CD14-positive monocyte (primary cell): ENCODE data around the gene SMARCA4. TPM values are rescaled to one million over a fixed set of nuclear protein-coding genes. Genes with fewer than 3 reads are reported as not detected.

ENCODE experiments used
- DNase-seq, 3 donors: peaks; one replicate each; pipeline ENCODE4 v3.0.0-alpha.2; 2011 to 2022
- H2AFZ ChIP-seq: 2 replicates; pipeline ENCODE4 v1.6.0; 2012; ENCODE audit warnings: mild to moderate bottlenecking, low read depth, low read length, inconsistent platforms; ENCODE audit not compliant: insufficient read depth, poor library complexity, severe bottlenecking
- H3K27ac ChIP-seq, 2 donors: 1 replicate in 1 of 2; 2 replicates in 1 of 2; pipeline ENCODE4 v1.5.1; 2012 to 2013; ENCODE audit warnings: low read length in 2 of 2, control low read depth in 1 of 2, inconsistent platforms in 1 of 2, low read depth in 1 of 2, mild to moderate bottlenecking in 1 of 2
- H3K27me3 ChIP-seq, 2 donors: one replicate each; pipeline versions ENCODE4 v1.6.0 to v1.6.1; 2011 to 2013; ENCODE audit warnings: low read length in 2 of 2; ENCODE audit not compliant: control insufficient read depth in 2 of 2, insufficient read depth in 2 of 2
- H3K36me3 ChIP-seq, 2 donors: replicated peaks in 1 of 2; 1 replicate in 1 of 2; 2 replicates in 1 of 2; pipeline versions ENCODE4 v1.5.1 to v1.6.1; 2012 to 2013; ENCODE audit warnings: low read length in 2 of 2, control low read depth in 1 of 2, inconsistent platforms in 1 of 2, mild to moderate bottlenecking in 1 of 2; ENCODE audit not compliant: insufficient read depth in 2 of 2, control insufficient read depth in 1 of 2
- H3K4me1 ChIP-seq, 2 donors: 1 replicate in 1 of 2; 2 replicates in 1 of 2; pipeline versions ENCODE4 v1.5.1 to v1.6.1; 2012 to 2013; ENCODE audit warnings: low read length in 2 of 2, control low read depth in 1 of 2, inconsistent platforms in 1 of 2, mild to moderate bottlenecking in 1 of 2, moderate library complexity in 1 of 2; ENCODE audit not compliant: insufficient read depth in 2 of 2, control insufficient read depth in 1 of 2
- H3K4me2 ChIP-seq: replicated peaks from 2 replicates; pipeline ENCODE3; 2012; ENCODE audit warnings: low read length, moderate library complexity, mild to moderate bottlenecking; ENCODE audit not compliant: poor library complexity, severe bottlenecking; ENCODE audit errors: extremely low read depth
- H3K4me3 ChIP-seq, 3 experiments: fragments of 200-600 bp in 1 of 3; sonication (generic) in 1 of 3; replicated peaks in 1 of 3; 1 replicate in 2 of 3; 2 replicates in 1 of 3; pipeline ENCODE4 v1.5.1; 2011 to 2013; ENCODE audit warnings: low read length in 3 of 3, mild to moderate bottlenecking in 3 of 3, control low read depth in 2 of 3, low read depth in 2 of 3, inconsistent platforms in 1 of 3, moderate library complexity in 1 of 3
- H3K79me2 ChIP-seq: 2 replicates; pipeline ENCODE4 v1.6.0; 2012; ENCODE audit warnings: mild to moderate bottlenecking, control low read depth, inconsistent platforms, low read length, moderate library complexity; ENCODE audit not compliant: insufficient read depth
- H3K9ac ChIP-seq: 2 replicates; pipeline ENCODE4 v1.6.0; 2017; ENCODE audit warnings: low read length, mild to moderate bottlenecking; ENCODE audit not compliant: insufficient read depth, poor library complexity, severe bottlenecking
- H3K9me3 ChIP-seq, 2 donors: replicated peaks in 1 of 2; 1 replicate in 1 of 2; 2 replicates in 1 of 2; pipeline versions ENCODE4 v1.5.1 to v1.6.1; 2012 to 2013; ENCODE audit warnings: low read length in 2 of 2, control low read depth in 1 of 2; ENCODE audit not compliant: control insufficient read depth in 1 of 2, insufficient read depth in 1 of 2
- H4K20me1 ChIP-seq: 2 replicates; pipeline ENCODE4 v1.6.0; 2012; ENCODE audit warnings: mild to moderate bottlenecking, low read length, control low read depth, moderate library complexity; ENCODE audit not compliant: insufficient read depth
- H3K27ac Mint-ChIP-seq, 7 donors: one replicate each; pipeline ENCODE4 v1.8.0; 2020; ENCODE audit warnings: mild to moderate bottlenecking in 7 of 7, mixed read lengths in 7 of 7, moderate library complexity in 6 of 7, inconsistent platforms in 2 of 7
- H3K27me3 Mint-ChIP-seq, 3 donors: one replicate each; pipeline ENCODE4 v1.8.0; 2021 to 2022; ENCODE audit warnings: low read depth in 3 of 3, mild to moderate bottlenecking in 3 of 3, mixed read lengths in 3 of 3, moderate library complexity in 3 of 3, inconsistent platforms in 1 of 3
- H3K36me3 Mint-ChIP-seq, 2 donors: one replicate each; pipeline ENCODE4 v1.8.0; 2020; ENCODE audit warnings: mixed read lengths in 2 of 2, inconsistent platforms in 1 of 2, mild to moderate bottlenecking in 1 of 2
- H3K4me1 Mint-ChIP-seq: one replicate; pipeline ENCODE4 v1.8.0; 2020; ENCODE audit warnings: mild to moderate bottlenecking, mixed read lengths
- H3K4me3 Mint-ChIP-seq, 2 donors: one replicate each; pipeline ENCODE4 v1.8.0; 2020; ENCODE audit warnings: mild to moderate bottlenecking in 2 of 2, mixed read lengths in 2 of 2, moderate library complexity in 1 of 2
- H3K9me3 Mint-ChIP-seq, 7 donors: one replicate each; pipeline ENCODE4 v1.8.0; 2020 to 2022; ENCODE audit warnings: mixed read lengths in 7 of 7, mild to moderate bottlenecking in 6 of 7, moderate library complexity in 6 of 7, inconsistent platforms in 2 of 7
- WGBS: methylation state at CpG from one replicate; pipeline ENCODE4 v1.1.5; 2013; ENCODE audit warnings: missing lambda C conversion rate; ENCODE audit not compliant: insufficient coverage; 5-methylcytosine and 5-hydroxymethylcytosine counted together
- intact Hi-C, 2 donors: fragments of 100-400 bp; cut with micrococcal nuclease; formaldehyde crosslinking; loops; one replicate each; pipeline versions ENCODE4 v1.15.0 to v1.15.1; 2023
- polyA plus RNA-seq, 3 donors: library from polyadenylated mRNA; depleted of rRNA in 1 of 3; unstranded in 2 of 3; stranded (reverse) in 1 of 3; fragments of 300-500 nt in 2 of 3; fragments of >200 nt in 1 of 3; fragmentation: Illumina TruSeq in 2 of 3; gene quantifications; 1 replicate in 2 of 3; 2 replicates in 1 of 3; pipeline ENCODE4 v1.2.3, GENCODE V29; 2012 to 2021
- TF ChIP-seq, protein P1 (sequence below): fragments of 200-600 bp; IDR thresholded peaks from one replicate; pipeline ENCODE4 v1.8.0; 2022; ENCODE audit warnings: antibody characterized with exemption, mild to moderate bottlenecking

Gene SMARCA4
- polyA plus RNA-seq, 3 donors: 5.1 to 53.3 (median 7.0) TPM

GRCh38 chr19:11059511-11060358, 98.9 kb downstream of the SMARCA4 start:
- Histone ChIP-seq H3K4me2 (no peak overlapping the region), H3K4me1 (peaks cover 0 to 3% of the 10 kb centered on the region in 2 donors), H3K27ac (no peak overlapping the region), H4K20me1 (no peaks in the 10 kb centered on the region), H3K9me3 (no peaks in the 10 kb centered on the region), H3K4me3 (no peak overlapping the region), H3K9ac (no peak overlapping the region), H3K27me3 (no peaks in the 10 kb centered on the region), H2AFZ (no peak overlapping the region), H3K36me3 (peaks cover 34 to 61% of the 10 kb centered on the region in 2 donors), H3K79me2 (no peaks in the 10 kb centered on the region)
- no peak for DNase-seq
- peaks cover 0 to 1% (median 0%) of the 10 kb centered on the region in 3 donors for H3K27me3 Mint-ChIP-seq
- no peak overlapping the region for H3K4me3 Mint-ChIP-seq
- intact Hi-C loops: no loop called here
- TF ChIP-seq, protein P1, sequence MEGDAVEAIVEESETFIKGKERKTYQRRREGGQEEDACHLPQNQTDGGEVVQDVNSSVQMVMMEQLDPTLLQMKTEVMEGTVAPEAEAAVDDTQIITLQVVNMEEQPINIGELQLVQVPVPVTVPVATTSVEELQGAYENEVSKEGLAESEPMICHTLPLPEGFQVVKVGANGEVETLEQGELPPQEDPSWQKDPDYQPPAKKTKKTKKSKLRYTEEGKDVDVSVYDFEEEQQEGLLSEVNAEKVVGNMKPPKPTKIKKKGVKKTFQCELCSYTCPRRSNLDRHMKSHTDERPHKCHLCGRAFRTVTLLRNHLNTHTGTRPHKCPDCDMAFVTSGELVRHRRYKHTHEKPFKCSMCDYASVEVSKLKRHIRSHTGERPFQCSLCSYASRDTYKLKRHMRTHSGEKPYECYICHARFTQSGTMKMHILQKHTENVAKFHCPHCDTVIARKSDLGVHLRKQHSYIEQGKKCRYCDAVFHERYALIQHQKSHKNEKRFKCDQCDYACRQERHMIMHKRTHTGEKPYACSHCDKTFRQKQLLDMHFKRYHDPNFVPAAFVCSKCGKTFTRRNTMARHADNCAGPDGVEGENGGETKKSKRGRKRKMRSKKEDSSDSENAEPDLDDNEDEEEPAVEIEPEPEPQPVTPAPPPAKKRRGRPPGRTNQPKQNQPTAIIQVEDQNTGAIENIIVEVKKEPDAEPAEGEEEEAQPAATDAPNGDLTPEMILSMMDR: no peak
- peaks cover 59 to 87% of the 10 kb centered on the region in 2 donors for H3K36me3 Mint-ChIP-seq
- peaks cover 2% of the 10 kb centered on the region for H3K4me1 Mint-ChIP-seq
- no peak overlapping the region for H3K27ac Mint-ChIP-seq
- 99% methylated on average over 42 of the region's 43 CpGs for WGBS
- no peaks in the 10 kb centered on the region for H3K9me3 Mint-ChIP-seq

- H3K9me3 ChIP-seq: no peaks in the 10 kb centered on the region
- no peak overlapping the region for H3K4me3 Mint-ChIP-seq
- WGBS: 89% methylated on average over 6 of the region's 14 CpGs
Measured at GRCh38 chr19:11061952-11062351, 101.1 kb downstream of the SMARCA4 start.

More at GRCh38 chr19:11061952-11062351, 101.1 kb downstream of the SMARCA4 start:
- no peak overlapping the region for H3K27ac ChIP-seq
- H3K9ac ChIP-seq: no peak overlapping the region
- no peak overlapping the region for H3K4me3 ChIP-seq
- H3K4me2 ChIP-seq: no peak overlapping the region
- intact Hi-C loops: no loop called here
- H3K36me3 ChIP-seq: peaks cover 23 to 58% of the 10 kb centered on the region in 2 donors
- no peaks in the 10 kb centered on the region for H4K20me1 ChIP-seq
- peaks cover 0 to 5% of the 10 kb centered on the region in 2 donors for H3K4me1 ChIP-seq
- H3K36me3 Mint-ChIP-seq: peaks cover 51 to 88% of the 10 kb centered on the region in 2 donors
- peaks cover 0 to 1% (median 0%) of the 10 kb centered on the region in 3 donors for H3K27me3 Mint-ChIP-seq
- no peaks in the 10 kb centered on the region for H3K27me3 ChIP-seq
- H3K79me2 ChIP-seq: no peaks in the 10 kb centered on the region
- peaks cover 0 to 2% (median 0%) of the 10 kb centered on the region in 7 donors for H3K9me3 Mint-ChIP-seq
- TF ChIP-seq, protein P1: no peak
- peaks cover 7% of the 10 kb centered on the region for H3K4me1 Mint-ChIP-seq
- DNase-seq: no peak
- H3K27ac Mint-ChIP-seq: no peak overlapping the region
- H2AFZ ChIP-seq: no peak overlapping the region
